GM04503 (cell line): Measurements from ENCODE around the gene SLC39A13.

Source experiments
- DNase-seq: peaks from one replicate; pipeline ENCODE4 v3.0.0-alpha.2; 2012; ENCODE audit warnings: low read depth

SLC39A13 gene

DNA sequence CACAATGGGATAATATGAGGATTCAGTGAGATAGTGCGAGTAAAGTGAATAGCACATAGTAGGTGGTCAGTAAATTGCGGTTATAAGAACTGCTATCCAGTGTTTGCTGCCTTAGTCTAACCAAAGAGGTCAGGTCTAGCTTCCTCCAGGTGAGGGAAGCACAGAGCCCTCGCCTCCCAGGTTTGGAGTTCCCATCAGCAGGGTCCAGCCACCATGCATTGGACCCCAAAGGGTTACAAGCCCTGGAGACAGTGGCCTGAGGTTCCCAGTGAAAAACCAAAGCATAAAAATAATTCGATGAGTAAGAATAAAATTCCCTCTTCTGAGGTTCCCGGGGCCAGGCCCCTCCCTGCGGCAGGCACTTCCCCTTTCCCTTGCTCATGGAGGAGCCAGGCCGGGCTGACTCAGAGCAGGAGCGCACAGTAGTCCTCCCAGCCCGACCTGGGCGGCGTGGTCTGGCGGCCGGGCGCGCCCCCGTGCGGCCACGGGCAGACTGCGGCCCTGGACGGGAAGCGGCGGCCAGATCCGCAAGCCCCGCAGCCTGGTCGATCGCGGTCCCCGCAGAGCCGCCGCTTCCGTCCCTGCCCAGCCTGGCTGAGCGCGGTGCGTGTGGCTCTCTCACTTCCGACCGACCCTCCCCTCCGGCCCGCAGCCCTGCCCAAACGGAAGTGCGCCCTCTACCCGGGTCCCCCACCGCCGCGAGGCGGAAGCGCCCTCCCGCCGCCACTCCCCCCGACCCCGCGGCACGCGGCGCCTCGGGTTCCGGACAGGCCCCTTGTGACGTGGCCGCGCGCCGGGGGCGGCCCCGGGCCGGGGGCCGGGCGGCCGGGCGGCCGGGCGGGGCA lies at the start of gene SLC39A13:
Gene SLC39A13 (plus strand): TSS at position 845 of the 845 bp plus-strand sequence. CDS start 1,505 bp downstream, outside the sequence.
- peak; percentile 70 for DNase-seq

DNA sequence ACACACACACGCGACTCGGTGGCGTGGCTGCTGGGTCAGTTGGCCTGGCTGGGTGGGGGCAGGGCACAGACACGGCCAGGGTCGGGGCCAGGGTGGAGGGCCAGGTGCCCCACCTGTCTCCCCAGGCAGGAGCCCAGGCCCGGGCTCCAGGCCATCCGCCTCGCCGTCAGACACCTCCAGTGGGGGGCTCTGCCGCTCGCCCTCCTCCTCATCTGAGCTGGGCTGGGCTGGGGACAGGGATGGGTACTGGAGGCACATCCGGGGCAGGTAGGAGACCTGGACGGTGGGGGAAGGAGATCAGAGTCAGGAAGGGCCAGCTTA lies 49.7 kb upstream of the SLC39A13 start:
- no peak for DNase-seq

DNA sequence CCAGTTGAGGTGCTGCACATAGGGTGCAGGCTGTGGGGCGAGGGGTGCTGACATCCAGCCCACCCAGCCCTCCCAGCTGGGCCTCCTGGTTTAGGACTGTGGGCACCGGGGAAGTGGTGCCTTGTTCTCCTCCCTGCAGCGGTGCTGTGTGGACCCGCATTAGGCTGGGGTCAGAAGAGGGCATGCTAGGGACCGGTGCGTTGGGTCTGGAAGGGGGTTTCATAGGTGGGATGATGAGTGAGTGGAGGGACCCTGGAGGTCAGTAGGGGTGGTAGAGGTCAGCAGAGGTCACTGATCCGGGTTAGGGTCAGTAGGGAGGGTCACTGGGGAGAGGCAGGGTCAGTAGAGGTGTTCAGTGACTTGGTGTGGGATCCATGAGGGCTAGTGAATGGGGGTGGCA lies 49.2 kb upstream of the SLC39A13 start:
- no peak for DNase-seq

DNA sequence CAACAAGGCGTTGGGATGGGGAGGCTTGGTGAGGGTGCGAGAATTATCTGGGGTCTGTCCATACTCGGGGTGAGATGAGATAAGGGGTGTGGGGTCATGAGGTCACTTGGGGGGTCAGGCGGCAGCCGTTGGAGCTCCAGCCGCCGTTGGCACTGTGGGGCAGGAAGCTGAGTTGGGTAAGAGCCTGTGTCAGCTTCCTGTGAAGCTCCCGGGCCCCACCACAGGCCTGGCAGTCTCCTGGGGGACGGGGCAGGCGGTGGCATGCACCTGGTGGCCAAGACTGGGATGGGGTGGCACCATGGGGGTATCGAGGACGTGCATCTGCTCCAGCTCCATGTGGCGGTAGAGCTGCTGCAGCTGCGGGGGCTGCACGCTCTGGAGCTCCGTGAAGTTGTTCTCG lies 48.8 kb upstream of the SLC39A13 start:
- DNase-seq, result no peak

DNA sequence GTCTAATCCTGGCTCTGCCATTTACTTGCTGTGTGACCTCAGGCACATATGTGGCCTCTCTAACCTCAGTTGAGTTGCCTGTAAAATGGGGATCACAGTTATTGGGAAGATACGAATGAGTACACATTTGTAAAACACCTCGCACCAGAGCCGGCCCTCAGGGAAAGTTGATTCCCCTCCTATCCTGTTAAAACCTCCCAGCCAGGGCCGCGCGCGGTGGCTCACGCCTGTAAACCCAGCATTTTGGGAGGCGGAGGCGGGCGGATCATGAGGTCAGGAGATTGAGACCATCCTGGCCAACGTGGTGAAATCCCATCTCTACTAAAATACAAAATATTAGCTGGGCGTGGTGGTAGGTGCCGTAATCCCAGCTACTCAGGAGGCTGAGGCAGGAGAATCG lies 48.0 kb upstream of the SLC39A13 start:
- DNase-seq, result no peak

DNA sequence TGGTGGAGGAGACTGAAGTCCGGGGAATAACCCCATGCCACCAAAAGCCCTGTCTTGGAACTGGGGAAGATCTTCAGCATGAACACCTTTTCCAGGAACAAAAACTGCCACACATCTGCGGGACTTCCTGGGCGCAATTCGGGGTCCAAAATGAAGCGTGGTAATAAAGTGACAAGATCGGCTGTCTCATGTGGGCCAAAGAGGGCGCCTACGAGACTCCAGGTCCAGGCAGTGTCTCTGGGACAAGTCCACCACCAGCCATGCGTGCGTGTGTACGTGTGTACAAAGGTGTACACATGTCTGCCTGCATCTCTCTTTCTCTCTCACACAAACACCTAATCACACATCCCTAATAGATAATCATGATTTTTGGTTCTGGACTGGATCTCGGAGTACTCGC lies 47.0 kb upstream of the SLC39A13 start:
- DNase-seq, result no peak

DNA sequence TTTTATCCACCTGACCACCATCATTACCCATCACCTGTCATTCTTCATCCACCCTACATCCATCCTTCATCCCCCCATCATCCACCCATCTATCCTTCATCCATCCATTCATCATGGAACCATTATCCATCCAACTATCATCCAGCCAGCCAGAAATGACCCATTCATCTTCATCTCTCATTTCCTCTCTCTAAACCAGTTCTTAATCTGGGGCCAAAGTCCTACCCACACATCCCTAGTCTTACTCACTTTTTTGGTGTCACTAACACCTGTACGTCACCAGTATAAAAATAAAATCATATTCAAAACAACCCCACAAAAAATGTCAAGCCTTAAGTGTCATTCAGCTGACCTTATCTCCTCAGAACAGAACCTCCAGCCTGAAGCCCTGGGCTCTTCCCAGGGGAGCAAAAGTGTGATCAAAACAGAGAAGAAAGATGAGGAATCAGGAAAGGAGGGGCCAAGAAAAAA lies 42.3 kb upstream of the SLC39A13 start:
- DNase-seq, result no peak

DNA sequence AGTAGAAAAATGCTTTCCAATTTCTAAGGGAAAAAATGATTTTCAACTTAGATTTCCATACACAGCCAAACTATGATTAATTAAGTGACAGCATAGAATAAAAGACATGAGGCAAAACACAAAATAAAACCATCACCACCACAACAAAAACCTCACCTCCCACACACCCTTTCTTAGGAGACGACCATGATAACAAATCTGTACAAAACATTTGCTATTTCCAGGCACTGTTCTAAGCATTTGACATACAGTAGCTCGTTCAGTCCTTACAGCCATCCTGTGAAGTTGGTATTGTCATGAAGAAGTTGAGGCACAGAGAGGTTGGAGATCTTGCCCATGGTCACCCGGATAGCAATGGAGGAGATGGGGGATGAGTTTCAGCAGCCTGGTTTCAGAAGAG lies 38.7 kb upstream of the SLC39A13 start:
- no peak for DNase-seq

DNA sequence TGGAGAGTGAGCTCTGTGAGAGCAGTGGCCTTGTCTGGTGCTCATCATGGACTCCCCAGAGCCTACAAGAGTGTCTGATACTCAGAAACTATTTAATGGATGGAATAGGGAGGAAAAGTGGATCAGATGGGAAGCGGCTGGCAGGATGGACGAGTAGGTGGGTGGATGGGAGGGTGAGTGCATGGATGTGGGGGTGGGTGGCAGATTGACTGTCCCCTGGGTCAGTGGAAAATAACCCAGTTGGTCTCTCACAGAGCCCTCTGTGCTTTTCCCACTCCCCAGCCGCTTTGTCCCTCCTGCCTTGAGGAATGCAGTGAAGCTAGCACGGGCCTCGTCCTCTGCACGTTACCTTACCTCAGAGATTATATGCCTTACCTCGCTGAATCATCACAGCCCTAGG lies 36.0 kb upstream of the SLC39A13 start:
- DNase-seq, result no peak

DNA sequence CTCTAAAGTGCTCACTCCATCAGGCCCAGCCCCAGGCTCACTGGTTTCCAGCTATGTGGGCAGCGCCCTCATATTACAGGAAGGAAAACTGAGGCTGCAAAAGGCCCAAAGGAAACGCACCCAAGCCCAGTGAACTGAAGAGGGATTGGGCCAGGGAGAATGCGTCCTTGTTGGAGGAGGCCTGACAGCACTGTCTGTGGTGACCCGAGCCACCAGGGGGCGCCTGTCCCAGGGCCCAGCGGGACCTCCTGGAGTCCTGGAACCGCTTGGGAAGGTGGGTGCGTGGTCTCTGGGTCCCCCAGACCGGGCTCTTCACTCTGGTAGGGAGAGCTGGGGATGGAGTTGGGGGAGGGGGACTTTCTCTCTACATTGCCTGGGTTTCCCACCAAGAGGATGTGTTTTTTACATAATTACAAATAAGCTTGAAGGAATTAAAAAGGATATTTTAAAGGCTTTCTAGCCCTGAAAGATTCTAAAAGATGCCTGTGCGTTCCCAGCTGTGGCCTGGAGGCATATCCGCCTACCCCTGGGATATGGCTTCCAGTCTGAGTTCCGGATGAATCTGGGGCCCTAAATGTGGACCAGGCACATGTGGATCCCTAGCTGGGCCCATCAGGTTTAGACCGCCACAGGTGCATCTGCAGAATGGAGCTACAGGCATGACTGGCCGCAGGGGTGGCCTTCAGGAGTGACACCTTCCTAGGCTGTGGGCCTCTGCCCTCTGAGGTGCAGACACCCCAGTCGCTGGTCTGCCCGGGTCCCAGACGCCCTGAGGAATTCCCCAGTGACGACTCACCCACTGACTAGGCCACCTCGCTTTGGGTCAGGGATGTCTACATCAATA lies 34.3 kb upstream of the SLC39A13 start:
- DNase-seq, result no peak

DNA sequence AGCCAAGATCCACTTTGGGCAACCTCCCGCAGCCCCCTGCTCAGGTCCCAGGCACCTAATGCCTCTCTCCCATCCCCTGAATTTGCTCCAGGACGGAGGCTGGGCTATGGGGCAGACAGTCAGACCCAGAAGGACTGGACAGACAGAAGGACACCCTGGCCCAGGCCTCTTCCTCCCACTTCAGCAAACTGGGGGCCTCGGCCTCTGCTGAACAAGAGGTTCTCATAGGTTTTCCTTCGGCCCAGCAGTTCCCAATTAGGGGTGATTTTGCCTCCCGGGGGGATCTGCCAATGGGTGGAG lies 33.7 kb upstream of the SLC39A13 start:
- DNase-seq, result no peak

DNA sequence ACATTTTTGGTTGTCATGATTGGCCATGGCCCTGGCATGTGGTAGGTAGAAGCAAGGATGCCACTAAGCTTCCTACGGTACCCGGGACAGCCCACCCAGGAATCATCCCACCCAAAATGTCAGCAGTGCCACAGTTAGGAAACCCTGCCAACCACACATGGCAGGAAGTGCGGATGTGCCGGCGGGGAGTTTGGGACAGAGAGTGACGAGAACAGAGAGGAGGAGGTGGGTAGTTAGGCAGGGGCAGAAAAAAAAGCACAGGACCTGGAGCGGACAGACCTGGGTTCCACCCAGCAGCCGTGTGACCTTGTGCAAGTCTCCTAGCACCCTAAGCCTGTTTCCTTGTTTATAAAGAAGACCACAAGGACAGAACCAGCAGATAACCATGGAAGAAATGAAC lies 33.4 kb upstream of the SLC39A13 start:
- DNase-seq, result no peak

DNA sequence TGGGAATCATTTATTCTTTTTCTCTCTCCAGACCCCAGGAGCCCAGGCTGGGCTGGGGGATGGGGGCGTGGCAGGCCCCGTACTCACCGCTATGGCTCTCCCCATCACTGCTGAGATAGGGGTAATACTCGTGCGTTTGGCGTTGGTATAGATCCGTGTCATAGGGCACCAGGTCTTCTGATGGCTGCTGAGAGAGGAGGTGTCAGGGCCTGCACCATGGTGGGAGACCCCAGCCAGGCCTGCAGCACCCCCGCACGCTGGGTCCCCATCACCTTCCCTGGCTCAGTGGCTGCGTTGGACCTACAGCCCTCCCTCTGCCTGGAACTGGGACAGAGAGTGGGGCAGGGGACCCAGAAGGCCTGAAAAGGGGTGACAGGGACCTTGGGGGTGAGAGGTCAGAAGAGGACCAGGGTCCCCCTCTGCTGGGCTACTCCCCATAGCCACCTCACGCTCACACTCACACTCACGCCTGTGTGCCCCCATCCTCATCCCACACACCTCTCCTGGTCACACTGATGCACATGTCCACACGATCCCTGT lies 32.8 kb upstream of the SLC39A13 start:
- no peak for DNase-seq

DNA sequence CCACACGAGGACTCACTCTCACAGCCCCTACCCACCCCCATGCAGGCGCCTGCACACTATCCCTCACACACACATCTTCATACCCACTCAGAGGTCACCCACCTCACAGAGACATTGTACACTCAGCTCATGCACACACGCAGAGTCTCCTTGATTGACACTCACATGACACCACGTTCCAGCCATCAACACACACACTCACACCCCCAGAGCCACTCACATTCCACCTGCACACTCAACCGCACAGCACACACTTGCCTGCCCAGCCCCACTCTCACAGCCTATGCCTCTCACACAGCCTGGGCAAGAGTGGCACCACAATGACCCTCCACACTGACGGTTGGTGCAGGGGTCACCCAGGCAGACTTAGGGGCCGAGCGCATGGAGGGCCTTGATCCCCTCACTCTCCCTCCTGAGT lies 32.3 kb upstream of the SLC39A13 start:
- no peak for DNase-seq

DNA sequence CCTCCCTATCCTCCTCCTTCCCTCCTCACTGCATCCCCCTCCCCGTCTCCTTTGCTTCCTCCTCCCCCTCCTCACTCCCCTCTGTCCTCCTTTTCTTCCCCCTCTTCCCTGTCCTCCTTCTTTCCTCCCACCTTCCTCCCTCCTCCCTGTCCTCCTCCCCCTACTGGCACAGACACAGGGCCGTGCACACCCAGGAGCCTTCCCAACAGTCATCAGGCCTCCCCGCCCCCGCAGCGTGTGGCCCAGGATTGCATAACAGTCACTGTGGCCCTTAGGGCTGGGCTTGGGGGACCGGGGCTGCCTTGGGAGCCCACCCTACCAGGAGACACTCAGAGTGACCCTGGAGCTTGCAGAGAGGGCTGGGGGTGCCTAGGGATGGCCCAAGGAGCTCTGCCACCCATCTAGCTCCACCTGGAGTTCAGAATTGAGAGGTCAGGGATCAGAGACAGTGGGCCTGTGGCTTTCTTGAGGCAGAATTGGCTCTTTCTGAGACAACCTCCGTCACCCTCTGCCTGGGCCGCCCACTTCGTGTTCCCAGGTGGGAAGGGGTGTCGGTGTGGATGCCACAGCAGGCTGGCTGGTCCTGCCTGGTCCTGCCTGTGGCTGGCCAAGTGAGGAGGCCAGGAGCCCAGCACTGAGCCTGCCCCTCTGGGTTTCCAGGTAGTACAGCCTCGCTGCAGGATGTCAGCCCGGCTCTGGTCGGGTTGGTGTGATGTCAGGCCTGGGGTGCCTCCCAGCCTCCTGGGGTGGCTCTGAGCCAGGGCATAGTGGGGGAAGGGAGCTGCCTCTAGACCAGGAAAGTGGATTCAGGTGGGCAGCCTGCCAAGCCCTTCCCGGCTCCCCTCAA lies 31.6 kb upstream of the SLC39A13 start:
- DNase-seq, result no peak

DNA sequence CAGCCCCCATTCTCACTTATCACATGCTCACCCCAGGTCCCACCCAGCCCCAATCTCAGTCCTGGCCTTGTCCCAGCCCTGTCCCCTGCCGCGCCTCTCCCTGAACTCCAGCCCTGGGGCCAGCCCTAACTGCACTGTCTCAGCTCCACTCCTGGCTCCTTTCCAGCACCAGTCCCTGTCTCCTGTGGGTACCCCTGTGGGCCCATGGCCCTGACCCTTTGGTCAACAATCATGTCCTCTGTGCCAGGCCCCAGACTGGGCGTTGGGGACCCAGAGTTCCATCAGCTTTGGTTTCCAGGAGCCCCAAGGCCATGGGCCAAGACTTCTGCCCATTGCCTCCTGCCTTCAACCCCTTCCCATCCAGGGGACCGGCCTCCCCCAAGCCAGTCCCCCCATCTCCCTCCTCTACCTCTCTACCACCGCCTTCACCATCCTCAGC lies 30.8 kb upstream of the SLC39A13 start:
- DNase-seq, result no peak

DNA sequence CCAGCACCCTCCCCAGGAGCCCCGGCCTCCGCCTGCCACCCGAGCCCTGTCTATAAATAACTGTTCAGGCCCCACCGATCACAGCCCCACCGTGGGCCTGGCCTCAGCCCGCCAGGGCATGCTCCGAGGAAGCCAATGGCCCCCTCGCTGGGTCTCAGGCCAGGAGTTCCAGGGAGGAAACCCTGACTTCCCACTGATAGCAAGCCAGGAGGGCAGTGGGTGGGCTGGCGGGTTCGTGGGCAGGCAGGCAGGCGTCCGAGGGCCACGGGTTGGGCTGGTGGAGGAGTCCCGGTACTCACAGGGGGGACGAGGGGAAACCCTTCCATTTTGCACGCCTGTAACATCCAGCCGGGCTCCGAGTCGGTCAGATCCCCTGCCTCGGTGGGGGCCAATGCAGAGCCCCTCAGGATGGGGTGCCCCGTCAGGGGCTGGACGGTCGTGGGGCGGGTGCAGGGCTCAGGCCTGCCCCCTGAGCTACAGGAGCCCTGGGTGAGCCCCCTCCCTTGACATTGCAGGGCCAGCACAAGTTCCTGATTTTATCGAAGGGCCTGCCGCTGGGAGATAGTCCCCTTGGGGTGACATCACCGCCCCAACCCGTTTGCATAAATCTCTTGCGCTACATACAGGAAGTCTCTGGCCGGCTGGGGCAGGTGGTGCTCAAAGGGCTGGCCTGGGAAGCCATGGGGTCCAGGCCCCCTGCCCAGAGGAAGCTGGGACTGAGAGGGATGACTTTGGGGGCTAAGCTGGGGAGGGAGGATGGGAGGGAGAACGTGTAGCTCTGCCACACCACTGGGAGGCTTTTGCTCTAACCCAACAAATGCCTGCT lies 30.2 kb upstream of the SLC39A13 start, which contains the start of gene SPI1:
Gene SPI1 (minus strand): TSS at position 538 of the 826 bp plus-strand sequence. CDS start 194 bp downstream, at position 344.
- DNase-seq, result no peak

DNA sequence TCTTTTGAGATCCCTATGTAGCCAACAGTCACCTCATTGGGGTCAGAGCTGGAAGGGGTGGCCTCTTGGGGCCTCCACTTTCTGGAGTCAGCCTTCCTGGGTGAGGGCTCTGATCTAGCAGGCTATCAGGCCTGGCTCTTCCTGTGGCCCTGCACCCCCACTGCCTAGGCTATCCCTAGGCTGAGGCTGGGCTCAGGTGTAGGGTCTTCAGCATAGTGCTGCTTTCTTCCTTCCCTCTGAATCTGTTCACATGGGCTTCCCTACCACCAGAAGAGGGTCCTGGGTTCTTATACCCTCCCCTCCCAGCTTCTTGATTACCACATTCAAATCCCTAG lies 29.6 kb upstream of the SLC39A13 start:
- DNase-seq, result no peak

DNA sequence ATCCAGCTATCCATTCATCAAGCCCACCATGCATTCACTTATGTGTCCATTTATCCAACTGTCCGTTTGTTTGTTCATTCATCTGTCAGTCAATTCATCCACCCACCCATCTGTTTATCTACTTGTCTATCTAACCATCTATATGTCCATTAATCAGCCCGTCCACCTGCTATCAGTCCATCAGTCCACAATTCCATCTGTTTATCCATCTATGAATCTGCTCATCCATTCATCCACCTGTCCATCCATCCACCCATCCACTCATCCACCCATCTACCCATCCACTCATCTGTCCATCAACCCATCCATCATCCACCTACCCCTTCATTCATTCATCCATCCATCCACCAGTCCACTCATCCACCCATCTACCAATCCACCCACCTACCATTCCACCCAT lies 29.1 kb upstream of the SLC39A13 start:
- DNase-seq, result no peak

DNA sequence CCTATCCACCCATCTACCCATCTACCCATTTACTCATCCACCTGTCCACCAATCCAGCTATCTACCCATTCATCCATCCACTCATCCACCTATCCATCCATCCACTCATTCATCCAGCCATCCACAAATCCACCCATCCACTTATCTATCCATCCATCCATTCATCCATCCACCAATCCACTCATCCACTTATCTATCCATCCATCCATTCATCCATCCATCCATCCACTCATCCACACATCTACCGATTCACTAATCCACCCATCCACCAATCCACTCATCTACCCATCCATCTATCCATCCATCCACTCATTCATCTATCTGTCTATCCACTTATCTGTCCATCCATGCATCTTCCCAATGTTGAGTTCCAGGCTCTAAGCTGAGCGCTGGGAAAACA lies 28.3 kb upstream of the SLC39A13 start:
- DNase-seq, result no peak

DNA sequence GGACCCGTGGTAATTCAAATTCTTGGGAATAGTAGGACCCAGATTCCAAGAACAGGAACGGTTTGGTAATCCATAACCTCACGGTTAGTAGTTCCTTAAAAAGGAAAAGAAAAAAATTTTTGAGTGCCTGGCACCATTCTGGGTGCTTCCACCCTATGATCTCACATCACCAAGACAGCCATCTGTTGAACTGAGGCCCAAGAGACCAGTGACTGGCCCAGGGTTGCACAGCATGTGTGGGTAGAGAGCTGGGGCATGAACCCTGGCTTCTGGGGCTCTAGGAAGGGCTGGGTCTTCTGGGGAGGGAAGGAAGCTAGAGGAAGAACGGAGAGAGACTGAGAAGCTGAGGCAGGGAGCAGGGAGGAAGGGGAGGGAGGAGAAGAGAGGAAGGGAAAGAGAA lies 25.3 kb upstream of the SLC39A13 start:
- DNase-seq, result no peak
